Right lobe of liver (tissue), 4 donors: ENCODE results near the gene ZNF280D.

Source experiments
- CTCF ChIP-seq, 4 donors: fragments of 200-600 bp in 3 of 4; fragments of 450-650 bp in 1 of 4; IDR thresholded peaks; one replicate each; pipeline versions ENCODE4 v1.5.1 to v1.8.0; 2016 to 2022; ENCODE audit warnings: antibody characterized with exemption in 4 of 4, mild to moderate bottlenecking in 2 of 4
- POLR2A ChIP-seq: fragments of 450-650 bp; IDR thresholded peaks from one replicate; pipeline ENCODE4 v1.6.1; 2017; ENCODE audit warnings: antibody characterized with exemption, mild to moderate bottlenecking
- donor health status: DM: no; HTN: no; CAD: no.
- donor health status: DM: no; HTN: no; CAD: no.
- donor health status: DM: no; HTN: yes; CAD: no.

- TF ChIP-seq POLR2A (no peak), CTCF (IDR thresholded peaks at IDR 0.05) (no peak)
Measured at GRCh38 chr15:56653787-56654186, 79.5 kb downstream of the ZNF280D start.
